Measurements from ENCODE around the gene PBX3.

DNA sequence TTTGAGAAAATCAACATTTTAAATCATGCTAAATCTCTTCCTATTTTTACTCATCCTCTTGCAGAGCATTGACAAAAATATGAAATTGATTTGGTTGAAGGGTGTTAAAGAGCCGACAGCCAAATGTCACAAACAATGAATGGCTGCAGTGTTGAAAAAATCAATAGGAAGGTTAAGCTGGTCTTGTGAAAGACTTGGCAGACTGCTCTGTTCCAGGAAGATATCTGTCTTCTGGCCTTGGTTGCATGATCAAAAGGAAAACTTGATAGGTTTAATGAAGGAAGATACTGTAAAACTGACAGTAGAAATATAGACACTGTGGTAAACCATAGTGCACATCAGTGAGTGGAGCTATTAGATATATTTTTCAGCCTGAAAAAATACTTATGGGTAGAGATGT, 103.6 kb downstream of the PBX3 start:
- TF ChIP-seq SUZ12 (IDR thresholded peaks at IDR 0.05) (no peak), LEF1 (IDR thresholded peaks at IDR 0.05; ENCODE audit: borderline replicate concordance) (no peak)
- TF ChIP-seq, protein P1, sequence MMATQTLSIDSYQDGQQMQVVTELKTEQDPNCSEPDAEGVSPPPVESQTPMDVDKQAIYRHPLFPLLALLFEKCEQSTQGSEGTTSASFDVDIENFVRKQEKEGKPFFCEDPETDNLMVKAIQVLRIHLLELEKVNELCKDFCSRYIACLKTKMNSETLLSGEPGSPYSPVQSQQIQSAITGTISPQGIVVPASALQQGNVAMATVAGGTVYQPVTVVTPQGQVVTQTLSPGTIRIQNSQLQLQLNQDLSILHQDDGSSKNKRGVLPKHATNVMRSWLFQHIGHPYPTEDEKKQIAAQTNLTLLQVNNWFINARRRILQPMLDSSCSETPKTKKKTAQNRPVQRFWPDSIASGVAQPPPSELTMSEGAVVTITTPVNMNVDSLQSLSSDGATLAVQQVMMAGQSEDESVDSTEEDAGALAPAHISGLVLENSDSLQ (IDR thresholded peaks at IDR 0.05) = no peak
